Activated CD4-positive, alpha-beta T cell treated with anti-CD3 and anti-CD28 coated beads, Interleukin-2, amount 50 U/mL, for 48 hours (primary cell): ENCODE data around the gene SMPD1.
"Not testable (repeated sequence)": the region's sequence is repeated elsewhere in the genome, so short reads cannot be mapped to it uniquely, and the experiment has no call there.

Experiments used
- DNase-seq, 2 experiments: peaks; one replicate each; pipeline ENCODE4 v3.0.0-alpha.2; 2020

The SMPD1 gene

DNA sequence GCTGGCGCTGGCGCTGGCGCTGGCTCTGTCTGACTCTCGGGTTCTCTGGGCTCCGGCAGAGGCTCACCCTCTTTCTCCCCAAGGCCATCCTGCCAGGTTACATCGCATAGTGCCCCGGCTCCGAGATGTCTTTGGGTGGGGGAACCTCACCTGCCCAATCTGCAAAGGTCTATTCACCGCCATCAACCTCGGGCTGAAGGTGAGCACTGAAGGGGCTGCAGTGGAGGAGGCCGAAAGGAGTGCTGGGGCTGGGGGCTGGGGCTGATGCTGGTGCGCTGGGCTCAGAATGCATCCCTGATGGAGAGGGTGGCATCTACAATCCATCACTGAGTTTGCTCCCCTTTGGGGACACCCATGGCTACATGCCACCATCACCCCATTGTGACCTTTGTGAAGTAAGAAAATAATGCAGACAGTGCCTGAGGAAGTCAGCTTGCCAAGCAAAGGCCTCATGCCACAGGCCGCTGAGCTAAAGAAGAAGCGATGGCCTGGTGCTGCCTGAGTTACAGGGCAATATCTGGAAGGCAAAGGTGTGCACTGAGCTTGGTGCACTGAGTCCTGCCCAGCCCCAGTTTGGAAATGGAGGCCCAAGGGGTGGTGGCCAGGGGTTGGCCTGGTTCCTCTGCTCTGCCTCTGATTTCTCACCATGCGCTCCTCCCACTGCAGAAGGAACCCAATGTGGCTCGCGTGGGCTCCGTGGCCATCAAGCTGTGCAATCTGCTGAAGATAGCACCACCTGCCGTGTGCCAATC is 620 bp downstream of the SMPD1 start:
- no peak for DNase-seq

DNA sequence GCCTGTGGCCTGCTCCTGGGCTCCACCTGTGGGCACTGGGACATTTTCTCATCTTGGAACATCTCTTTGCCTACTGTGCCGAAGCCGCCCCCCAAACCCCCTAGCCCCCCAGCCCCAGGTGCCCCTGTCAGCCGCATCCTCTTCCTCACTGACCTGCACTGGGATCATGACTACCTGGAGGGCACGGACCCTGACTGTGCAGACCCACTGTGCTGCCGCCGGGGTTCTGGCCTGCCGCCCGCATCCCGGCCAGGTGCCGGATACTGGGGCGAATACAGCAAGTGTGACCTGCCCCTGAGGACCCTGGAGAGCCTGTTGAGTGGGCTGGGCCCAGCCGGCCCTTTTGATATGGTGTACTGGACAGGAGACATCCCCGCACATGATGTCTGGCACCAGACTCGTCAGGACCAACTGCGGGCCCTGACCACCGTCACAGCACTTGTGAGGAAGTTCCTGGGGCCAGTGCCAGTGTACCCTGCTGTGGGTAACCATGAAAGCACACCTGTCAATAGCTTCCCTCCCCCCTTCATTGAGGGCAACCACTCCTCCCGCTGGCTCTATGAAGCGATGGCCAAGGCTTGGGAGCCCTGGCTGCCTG is 1.4 kb downstream of the SMPD1 start:
- no peak for DNase-seq

DNA sequence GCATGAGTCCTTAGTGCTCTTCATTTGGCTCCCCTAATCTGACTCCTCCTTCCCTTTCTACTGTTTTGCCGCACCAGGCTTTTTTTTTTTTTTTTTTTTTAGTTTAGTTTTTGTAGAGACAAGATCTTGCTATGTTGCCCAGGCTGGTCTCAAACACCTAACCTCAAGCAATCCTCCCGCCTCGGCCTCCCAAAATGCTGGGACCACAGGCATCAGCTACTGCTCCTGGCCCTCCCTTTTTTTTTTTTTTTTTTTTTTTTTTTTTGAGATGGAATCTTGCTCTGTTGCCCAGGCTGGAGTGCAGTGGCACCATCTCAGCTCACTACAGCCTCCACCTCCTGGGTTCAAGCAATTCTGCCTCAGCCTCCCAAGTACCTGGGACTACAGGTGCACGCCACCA is 2.0 kb downstream of the SMPD1 start:
- DNase-seq: not testable (repeated sequence)

DNA sequence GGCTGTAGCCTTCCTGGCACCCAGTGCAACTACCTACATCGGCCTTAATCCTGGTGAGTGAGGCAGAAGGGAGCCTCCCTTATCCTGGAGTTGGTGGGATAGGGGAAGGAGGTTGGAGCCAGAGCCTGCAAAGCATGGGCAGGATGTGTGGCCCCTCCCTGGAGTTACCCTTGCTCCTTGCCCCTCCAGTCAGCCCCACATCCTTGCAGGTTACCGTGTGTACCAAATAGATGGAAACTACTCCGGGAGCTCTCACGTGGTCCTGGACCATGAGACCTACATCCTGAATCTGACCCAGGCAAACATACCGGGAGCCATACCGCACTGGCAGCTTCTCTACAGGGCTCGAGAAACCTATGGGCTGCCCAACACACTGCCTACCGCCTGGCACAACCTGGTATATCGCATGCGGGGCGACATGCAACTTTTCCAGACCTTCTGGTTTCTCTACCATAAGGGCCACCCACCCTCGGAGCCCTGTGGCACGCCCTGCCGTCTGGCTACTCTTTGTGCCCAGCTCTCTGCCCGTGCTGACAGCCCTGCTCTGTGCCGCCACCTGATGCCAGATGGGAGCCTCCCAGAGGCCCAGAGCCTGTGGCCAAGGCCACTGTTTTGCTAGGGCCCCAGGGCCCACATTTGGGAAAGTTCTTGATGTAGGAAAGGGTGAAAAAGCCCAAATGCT is 3.9 kb downstream of the SMPD1 start:
- no peak for DNase-seq

DNA sequence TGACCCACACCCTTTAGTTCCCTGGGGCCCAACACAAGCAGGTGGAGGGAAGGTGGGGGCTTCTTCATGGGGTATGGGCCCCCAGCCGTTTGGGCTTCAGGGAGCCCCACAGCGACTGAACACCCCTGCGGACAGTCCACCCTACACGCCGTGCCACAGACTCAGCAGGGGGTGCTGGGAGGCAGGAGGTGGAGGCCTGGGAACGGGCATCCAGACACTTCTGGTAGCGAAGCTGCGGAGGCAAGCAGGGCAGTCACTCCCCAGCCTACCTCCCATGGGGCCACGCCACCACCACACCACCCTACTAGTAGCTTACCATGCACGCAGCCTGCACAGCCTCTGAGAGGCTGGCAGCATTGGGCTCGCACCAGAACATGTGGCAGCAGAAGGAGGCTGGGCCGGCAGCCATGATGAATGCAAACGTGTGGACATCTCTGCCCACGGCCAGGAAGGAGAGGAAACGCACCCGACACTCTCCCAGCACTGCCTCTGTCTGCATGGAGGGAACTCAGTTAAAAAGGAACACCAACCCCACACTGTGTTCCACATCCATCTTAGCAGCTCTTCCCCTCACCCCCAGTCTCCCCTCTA is 5.3 kb downstream of the SMPD1 start:
- DNase-seq: no peak

DNA sequence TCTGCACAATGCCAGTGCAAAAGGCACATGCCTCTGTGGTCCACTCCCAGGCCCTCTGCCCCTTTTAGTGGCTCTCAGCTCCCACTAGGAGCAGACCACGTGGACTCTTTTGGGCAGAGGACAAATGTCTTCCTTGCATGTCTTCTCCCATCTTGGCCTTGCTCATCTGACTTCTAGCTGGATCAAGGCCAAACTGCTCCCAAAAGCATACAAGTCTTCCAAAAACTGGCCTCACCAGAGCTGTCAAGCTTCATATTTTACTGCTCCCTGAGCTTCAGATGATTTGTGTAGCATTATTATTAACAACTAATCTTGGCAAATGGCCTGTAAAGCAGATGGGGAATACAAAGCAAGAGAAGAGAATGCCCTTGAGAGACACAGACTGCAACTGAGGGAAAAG is 6.9 kb downstream of the SMPD1 start:
- no peak for DNase-seq

DNA sequence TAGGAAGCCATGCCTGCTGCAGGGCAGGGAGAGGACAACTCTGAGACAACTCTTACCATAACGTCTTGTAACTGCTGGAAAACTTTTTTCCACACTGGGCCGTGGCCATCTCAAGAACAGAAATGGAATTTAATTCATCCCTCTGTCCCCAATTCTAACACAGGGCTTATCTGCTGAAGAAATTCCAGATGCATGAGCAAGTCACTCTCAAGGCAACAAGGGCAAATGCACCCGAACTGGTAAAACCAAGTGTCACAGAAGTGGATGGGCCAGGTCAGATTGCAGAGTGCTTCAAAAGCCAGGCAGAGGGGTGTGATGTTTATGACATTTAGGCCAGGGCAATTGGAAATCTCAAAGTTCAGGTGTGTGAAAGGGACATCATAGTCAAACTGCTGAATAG is 7.4 kb downstream of the SMPD1 start:
- DNase-seq: no peak

DNA sequence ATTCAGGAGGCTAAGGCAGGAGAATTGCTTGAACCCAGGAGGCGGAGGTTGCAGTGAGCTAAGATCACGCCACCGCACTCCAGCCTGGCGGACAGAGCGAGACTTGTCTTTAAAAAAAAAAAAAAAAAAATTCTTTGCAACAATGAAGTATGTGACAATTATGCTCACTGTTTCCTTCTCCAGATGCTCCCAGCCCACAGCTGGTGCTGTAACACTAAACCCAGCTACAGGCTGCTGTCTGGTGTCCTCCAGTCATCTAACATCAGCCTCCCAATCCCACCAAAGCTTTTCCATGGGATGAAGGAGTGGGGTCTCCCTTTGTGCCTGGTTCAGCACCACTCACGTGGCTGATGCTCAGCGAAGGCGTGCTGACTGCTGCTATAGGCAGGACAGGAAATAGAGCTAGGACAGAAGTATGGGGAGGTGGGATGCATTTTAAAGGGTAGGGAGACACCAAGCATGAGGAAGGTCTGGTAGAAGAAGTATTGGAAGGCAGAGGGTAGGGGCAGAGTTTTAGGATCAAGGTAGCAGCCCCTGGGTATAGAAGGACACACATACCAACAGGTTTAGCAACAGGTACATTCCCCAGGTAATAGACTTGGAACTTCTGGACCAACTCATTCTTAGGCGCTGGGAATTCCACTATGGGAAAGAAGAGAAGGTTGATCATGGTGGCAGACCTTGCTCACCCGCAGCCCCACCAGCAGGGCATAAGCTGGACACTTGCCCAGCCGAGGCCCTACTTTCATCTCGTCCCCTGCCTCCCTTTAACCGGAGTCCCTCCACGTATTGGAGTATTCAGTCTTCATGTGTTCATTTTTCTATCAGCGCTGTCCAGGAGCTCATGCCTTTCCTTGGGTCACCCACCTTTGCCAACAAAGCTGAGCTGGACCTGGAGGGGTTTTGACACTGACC is 10.4 kb downstream of the SMPD1 start:
- no peak for DNase-seq

DNA sequence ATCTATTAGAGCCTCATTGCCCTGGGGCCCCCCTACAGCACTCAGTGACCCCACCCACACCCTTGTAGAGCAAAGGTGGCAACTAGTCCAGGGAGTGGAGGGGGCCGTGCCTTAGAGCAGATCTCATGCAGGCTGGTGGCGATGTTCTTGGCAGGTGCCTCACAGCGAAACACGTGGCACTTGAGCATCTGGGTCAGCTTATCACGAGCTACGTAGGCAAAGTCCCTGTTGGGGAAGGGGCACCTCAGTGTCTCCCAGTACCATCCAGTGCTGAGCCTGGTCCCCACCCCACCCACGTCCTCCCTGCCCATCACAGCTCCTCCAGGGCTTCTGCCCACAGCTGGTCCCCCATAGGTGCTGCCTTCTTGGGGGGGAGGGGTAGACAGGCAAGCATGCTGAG is 11.2 kb downstream of the SMPD1 start:
- DNase-seq: no peak

DNA sequence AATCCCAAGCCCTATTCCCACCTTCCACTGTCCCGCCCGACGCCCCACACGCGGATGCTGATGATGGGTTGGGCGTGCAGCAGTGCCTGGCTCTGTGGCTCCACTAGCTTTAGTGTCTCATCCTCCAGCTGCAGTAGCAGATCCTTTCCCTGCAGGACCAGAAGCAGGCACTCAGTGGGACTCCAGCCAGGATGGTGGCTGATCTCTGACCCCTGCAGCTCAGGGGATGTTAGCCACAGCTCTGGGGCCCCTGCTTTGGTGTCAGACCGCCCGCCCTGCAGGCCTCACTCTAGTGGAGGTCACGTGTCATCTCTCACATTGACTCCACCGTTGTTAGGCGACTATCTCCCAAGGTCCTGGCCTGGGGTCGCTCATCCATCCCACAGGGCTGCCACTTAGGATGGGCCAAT is 11.8 kb downstream of the SMPD1 start:
- DNase-seq: peak; percentile 27 to 45

DNA sequence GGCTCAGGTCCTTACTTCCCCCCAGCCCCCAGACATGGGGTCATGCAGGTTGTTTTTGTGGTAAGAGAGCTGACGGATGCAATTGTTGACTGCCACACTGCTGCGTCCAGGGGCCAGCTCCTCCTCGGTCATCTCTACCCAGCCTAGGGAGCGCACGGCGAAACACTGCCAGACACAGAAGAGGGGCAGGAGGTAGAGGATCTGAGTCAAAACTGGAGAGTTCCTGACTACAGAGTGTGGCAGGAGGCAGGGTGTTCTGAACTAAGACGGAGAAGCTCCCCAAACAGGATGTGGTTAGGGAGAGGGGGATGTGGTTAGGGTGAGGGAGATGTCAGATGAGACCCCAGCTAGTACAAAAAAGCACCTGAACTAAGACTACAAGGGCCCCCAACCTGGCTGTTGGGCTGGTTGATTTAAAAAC is 12.3 kb downstream of the SMPD1 start:
- peak; percentile 55 to 72 for DNase-seq

DNA sequence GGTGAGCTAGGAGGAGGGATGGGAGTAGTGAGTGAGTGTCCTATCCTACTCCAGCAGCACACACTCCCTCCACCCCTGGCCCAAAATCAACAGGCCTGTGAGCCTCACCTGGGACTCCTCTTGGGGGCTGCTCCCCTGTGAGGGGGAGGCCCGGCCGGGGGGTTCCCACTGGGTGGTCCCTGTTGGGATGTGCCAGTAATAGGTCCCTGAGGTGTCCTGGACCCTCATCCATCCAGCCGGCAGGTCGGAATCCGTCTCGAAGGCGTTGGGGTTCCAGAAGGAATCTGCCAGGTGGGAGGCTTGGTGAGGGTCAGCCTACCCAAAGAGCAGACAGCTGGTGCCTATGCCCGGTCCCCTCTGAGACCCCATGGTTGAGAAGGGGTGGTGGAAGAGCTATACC is 13.3 kb downstream of the SMPD1 start:
- DNase-seq: no peak

DNA sequence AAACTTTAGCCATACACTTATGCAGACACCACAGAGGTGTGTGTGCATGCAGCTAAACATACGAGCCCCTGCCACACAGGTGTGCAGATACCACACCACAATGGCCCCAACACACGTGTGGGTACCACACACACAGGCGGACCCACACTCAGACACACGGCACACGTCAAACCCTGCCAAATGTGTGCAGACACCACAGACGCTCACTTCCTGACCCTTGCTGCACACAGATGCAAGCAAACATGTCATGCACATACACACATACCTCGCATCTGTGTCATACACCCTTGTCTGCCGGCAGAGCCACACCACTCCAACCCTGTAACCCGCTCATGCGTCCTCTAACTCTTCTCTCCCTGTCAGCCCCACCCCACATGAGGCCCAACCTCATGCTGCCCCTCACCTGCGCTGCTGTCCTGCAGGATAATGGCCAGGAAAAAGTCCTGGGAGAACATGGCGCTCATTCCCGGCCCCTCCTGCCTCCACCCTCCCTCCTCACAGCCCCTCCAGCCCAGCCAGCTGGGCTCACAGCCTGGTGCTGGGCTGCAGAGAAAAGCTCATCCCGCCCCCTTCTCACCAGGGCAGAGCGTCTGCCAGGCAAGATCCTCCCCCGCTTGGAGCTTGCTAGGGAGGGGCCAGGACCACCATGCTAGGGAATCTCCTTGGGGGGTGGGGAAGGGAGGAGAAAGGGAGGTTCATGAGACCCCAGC is 14.2 kb downstream of the SMPD1 start:
- no peak for DNase-seq

DNA sequence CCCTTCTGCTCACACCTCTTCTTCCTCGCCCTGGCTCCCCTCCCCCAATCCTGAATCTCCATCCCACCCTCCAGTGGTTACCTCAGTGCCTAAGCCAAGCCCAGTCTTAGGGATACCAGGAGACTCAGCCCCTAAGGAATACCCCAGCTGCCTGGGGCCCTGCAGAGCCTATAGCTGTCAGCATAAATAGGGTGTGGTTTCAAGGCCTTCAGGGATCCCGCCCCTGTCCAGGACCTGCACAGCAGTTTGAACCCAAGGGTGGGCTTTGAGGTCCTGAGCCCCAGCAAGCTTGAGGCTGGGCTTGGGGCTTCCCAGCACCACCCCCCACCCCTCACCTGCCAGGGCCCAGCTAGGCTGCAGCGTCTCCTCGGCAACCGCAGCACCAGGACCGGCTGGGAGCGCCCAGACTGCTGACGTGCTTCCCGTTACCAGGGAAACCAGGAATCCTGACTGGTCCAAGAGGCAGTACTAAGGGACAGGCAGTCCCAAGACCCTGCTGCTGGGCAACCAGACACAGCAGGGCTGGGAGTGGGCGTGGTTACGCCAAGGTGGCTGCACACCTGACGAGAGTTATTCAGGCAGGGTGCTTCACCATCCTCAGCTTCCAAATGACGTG is 14.9 kb downstream of the SMPD1 start:
- DNase-seq: no peak

DNA sequence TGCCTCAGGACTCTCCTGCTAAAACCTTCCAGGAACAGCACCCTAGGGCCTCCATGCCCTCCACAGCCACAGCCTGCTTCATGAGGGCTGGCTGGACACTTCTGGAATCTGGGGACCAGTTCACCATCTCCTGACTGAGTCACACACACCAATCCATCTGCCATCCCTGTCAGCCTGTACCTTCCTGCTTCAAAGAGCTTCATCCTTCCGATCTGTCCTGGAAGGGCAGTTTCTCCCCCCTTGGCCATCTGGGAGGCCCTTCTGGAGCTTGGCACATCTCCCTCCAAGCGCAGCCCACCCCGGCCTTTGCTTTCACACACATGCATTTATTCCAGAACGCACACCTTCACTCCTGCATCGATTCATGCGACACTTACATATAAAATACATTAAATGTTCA is 15.6 kb downstream of the SMPD1 start:
- DNase-seq: no peak

DNA sequence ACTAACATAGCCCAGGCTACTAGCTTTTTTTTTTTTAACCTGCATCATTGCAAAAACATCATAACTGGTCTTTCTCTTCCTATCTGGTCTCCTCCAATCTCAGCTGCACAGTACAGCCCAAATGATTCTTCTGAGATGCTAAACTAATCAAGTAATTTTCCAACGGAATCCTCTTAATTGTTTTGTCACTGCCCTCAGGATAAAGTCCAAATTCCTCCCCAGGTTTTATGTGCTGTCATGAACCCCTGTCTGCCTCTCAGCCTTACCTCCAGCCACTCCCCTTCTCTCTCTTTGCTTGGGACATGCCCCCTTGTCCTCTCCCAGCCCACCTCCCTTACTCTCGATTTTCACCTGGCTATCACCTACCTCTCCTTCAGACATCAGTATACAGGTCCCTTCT is 16.1 kb downstream of the SMPD1 start:
- DNase-seq: no peak

DNA sequence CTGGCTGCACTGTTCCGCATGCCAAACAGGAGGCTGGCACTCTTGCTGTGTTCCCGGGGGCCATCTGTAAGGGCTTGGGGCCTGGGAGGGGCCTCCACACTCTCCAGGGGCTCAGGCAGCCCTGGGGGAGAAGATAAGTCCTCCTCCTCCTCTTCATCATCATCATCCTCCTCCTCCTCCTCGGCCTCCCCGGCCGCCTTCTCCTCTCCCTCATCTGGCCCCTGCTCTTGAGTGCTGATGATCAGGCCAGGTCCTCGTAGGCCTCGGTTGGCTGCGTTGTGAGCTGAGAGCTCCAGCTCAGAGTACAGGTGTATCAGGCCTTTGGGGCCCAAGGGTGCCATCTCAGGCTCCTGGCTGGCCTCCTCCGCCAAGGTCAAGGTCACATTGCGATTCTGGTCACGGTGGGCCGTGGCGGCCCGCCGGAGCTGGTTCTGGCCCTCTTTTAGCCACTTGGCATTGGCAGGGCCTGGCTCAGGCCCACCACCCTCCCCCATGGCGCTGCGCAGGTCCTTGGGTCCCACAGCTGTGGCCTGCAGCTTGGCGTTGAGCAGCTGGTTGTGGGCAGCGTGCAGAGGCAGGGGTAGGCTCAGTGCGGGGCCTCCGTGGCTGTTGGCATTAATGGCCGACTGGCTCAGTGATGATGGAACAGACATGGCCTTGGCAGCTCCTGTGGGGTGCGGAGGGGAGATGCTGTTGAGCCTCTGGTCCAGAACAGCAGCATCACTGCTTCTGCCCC is 20.6 kb downstream of the SMPD1 start:
- no peak for DNase-seq

DNA sequence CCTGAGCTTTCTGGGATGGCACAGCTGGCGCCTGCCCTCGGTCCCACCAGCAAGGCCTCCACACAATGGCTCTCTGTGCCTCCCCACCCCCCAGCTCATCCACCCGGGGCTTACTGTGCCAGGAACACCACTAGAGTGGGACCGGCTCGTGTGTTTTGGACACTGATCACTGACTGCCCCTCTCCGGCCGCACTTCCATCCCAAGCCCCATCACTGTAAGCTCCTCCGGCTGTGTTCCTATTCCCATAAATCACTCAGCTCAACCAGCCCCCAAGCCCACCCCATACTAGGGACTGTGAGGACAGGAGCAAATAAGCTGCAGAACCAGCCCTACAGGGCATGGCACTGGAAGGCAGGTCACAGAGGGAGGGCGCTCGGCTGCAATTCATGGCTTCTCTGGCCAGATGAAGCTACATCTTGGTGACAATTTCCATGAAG is 21.3 kb downstream of the SMPD1 start:
- no peak for DNase-seq

DNA sequence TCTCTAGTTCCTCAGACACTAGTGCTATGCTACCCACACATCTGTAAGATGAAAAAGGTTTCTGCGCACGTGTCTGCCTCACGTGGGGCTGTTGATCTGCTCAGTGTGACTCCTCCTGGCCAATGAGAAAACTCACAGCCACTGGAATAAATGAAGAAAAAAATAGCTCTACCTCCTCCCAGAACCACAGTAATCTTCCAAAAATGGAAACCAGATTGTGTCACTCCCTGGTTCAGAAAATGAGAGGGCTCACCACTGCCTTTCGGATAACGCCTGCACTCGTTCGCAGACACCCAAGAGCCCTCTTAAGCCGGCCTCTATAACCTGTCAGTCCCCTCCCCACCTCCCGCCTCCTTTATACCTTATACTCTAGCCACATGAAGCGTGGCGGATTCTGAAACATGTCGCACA is 23.5 kb downstream of the SMPD1 start:
- peak; percentile 67 to 73 for DNase-seq

DNA sequence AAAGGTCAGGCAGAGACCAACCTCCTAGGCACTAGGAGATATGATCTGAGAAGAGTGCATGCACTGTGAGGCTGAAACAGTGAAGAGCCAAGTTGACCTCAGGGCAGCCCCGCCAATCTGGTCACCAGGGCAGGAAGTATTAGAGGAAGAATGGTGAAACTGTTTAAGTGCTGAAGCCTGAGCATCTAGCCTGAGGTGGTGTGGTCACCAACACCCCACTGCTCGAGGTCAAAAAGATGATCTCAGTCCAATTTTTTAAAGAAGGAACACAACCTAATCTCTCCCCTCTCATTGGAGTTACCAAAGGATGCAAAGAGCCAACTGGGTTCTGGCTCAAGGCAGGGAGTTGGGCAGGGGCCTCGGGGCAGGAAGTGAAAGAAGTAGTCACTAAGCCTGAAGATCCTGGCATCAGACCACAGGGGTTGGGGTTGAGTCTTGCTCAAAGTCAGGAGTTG is 24.6 kb downstream of the SMPD1 start:
- peak; percentile 39 to 57 for DNase-seq

DNA sequence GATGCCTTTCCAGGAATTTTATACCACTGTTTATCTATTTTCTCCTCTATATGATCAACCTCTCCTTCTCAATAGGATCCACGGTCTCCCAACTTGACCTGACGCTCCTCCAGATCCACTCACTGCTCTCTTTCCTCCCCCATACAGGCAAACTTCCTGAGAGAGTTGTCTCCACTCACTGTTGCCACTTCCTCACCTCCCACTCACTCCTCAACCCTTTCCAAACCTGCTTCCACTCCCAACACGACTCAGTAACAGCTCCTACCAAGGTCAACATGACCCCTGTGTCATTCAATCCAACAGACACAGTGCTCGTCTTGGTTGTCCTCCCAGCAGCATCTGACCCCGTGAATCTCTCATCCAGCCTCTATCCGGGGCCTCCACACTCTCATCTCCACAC is 25.5 kb downstream of the SMPD1 start:
- no peak for DNase-seq
